Measurements from ENCODE around the gene MPP1.

MPP1 gene

GRCh38 chrX:154734061-154734781 is 71.1 kb downstream of the MPP1 start:
- no peak for TF ChIP-seq CTCF (IDR thresholded peaks at IDR 0.05; ENCODE audit: extremely low read depth, missing control alignments)
- DNase-seq (ENCODE audit: low spot score): peak; percentile 18

- no peak for DNase-seq (ENCODE audit: low spot score)
- no peak for TF ChIP-seq CTCF (IDR thresholded peaks at IDR 0.05; ENCODE audit: extremely low read depth, missing control alignments)
Measured at GRCh38 chrX:154733066-154733425, 72.2 kb downstream of the MPP1 start.

GRCh38 chrX:154732421-154733065 is 72.7 kb downstream of the MPP1 start:
- no peak for TF ChIP-seq CTCF (IDR thresholded peaks at IDR 0.05; ENCODE audit: extremely low read depth, missing control alignments)
- no peak for DNase-seq (ENCODE audit: low spot score)

- no peak for TF ChIP-seq CTCF (IDR thresholded peaks at IDR 0.05; ENCODE audit: extremely low read depth, missing control alignments)
- DNase-seq (ENCODE audit: low spot score): no peak
Measured at GRCh38 chrX:154731881-154732280, 73.4 kb downstream of the MPP1 start.

GRCh38 chrX:154731184-154731583 is 74.1 kb downstream of the MPP1 start:
- no peak for DNase-seq (ENCODE audit: low spot score)
- no peak for TF ChIP-seq CTCF (IDR thresholded peaks at IDR 0.05; ENCODE audit: extremely low read depth, missing control alignments)

GRCh38 chrX:154730253-154730891 is 74.9 kb downstream of the MPP1 start:
- no peak for DNase-seq (ENCODE audit: low spot score)
- TF ChIP-seq CTCF (IDR thresholded peaks at IDR 0.05; ENCODE audit: extremely low read depth, missing control alignments): no peak

GRCh38 chrX:154729439-154729838 is 75.8 kb downstream of the MPP1 start:
- TF ChIP-seq CTCF (IDR thresholded peaks at IDR 0.05; ENCODE audit: extremely low read depth, missing control alignments): no peak
- no peak for DNase-seq (ENCODE audit: low spot score)

Measured in GM20000 (cell line).